ENCODE measurements around the gene NRIP1. TPM values are rescaled to one million over a fixed set of nuclear protein-coding genes. Genes with fewer than 3 reads are reported as not detected.

Gene NRIP1
- total and polyA plus RNA-seq, 9 of the 15 experiments (the other 6 are each of a cell fraction or from before 2014, with no cell fraction given): 4.3 to 42.8 (median 19.6) TPM

GRCh38 chr21:14968029-14968428 lies 96.8 kb downstream of the NRIP1 start (continued):
- TF ChIP-seq, protein P1, sequence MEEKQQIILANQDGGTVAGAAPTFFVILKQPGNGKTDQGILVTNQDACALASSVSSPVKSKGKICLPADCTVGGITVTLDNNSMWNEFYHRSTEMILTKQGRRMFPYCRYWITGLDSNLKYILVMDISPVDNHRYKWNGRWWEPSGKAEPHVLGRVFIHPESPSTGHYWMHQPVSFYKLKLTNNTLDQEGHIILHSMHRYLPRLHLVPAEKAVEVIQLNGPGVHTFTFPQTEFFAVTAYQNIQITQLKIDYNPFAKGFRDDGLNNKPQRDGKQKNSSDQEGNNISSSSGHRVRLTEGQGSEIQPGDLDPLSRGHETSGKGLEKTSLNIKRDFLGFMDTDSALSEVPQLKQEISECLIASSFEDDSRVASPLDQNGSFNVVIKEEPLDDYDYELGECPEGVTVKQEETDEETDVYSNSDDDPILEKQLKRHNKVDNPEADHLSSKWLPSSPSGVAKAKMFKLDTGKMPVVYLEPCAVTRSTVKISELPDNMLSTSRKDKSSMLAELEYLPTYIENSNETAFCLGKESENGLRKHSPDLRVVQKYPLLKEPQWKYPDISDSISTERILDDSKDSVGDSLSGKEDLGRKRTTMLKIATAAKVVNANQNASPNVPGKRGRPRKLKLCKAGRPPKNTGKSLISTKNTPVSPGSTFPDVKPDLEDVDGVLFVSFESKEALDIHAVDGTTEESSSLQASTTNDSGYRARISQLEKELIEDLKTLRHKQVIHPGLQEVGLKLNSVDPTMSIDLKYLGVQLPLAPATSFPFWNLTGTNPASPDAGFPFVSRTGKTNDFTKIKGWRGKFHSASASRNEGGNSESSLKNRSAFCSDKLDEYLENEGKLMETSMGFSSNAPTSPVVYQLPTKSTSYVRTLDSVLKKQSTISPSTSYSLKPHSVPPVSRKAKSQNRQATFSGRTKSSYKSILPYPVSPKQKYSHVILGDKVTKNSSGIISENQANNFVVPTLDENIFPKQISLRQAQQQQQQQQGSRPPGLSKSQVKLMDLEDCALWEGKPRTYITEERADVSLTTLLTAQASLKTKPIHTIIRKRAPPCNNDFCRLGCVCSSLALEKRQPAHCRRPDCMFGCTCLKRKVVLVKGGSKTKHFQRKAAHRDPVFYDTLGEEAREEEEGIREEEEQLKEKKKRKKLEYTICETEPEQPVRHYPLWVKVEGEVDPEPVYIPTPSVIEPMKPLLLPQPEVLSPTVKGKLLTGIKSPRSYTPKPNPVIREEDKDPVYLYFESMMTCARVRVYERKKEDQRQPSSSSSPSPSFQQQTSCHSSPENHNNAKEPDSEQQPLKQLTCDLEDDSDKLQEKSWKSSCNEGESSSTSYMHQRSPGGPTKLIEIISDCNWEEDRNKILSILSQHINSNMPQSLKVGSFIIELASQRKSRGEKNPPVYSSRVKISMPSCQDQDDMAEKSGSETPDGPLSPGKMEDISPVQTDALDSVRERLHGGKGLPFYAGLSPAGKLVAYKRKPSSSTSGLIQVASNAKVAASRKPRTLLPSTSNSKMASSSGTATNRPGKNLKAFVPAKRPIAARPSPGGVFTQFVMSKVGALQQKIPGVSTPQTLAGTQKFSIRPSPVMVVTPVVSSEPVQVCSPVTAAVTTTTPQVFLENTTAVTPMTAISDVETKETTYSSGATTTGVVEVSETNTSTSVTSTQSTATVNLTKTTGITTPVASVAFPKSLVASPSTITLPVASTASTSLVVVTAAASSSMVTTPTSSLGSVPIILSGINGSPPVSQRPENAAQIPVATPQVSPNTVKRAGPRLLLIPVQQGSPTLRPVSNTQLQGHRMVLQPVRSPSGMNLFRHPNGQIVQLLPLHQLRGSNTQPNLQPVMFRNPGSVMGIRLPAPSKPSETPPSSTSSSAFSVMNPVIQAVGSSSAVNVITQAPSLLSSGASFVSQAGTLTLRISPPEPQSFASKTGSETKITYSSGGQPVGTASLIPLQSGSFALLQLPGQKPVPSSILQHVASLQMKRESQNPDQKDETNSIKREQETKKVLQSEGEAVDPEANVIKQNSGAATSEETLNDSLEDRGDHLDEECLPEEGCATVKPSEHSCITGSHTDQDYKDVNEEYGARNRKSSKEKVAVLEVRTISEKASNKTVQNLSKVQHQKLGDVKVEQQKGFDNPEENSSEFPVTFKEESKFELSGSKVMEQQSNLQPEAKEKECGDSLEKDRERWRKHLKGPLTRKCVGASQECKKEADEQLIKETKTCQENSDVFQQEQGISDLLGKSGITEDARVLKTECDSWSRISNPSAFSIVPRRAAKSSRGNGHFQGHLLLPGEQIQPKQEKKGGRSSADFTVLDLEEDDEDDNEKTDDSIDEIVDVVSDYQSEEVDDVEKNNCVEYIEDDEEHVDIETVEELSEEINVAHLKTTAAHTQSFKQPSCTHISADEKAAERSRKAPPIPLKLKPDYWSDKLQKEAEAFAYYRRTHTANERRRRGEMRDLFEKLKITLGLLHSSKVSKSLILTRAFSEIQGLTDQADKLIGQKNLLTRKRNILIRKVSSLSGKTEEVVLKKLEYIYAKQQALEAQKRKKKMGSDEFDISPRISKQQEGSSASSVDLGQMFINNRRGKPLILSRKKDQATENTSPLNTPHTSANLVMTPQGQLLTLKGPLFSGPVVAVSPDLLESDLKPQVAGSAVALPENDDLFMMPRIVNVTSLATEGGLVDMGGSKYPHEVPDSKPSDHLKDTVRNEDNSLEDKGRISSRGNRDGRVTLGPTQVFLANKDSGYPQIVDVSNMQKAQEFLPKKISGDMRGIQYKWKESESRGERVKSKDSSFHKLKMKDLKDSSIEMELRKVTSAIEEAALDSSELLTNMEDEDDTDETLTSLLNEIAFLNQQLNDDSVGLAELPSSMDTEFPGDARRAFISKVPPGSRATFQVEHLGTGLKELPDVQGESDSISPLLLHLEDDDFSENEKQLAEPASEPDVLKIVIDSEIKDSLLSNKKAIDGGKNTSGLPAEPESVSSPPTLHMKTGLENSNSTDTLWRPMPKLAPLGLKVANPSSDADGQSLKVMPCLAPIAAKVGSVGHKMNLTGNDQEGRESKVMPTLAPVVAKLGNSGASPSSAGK (IDR thresholded peaks at IDR 0.05): no peak
- TF ChIP-seq ATF3 (IDR thresholded peaks at IDR 0.05): no peak
- no peak for TF ChIP-seq ATF3 (CRISPR knock-in tag; conservative IDR thresholded peaks at IDR 0.05)
- TF ChIP-seq RUNX1 (IDR thresholded peaks at IDR 0.05; ENCODE audit: low read depth): no peak
- TF ChIP-seq BHLHE40 (IDR thresholded peaks at IDR 0.05; ENCODE audit: low read length): no peak
- no peak for TF ChIP-seq HMG20A (CRISPR knock-in tag; conservative IDR thresholded peaks at IDR 0.05)
- TF ChIP-seq, protein P2, sequence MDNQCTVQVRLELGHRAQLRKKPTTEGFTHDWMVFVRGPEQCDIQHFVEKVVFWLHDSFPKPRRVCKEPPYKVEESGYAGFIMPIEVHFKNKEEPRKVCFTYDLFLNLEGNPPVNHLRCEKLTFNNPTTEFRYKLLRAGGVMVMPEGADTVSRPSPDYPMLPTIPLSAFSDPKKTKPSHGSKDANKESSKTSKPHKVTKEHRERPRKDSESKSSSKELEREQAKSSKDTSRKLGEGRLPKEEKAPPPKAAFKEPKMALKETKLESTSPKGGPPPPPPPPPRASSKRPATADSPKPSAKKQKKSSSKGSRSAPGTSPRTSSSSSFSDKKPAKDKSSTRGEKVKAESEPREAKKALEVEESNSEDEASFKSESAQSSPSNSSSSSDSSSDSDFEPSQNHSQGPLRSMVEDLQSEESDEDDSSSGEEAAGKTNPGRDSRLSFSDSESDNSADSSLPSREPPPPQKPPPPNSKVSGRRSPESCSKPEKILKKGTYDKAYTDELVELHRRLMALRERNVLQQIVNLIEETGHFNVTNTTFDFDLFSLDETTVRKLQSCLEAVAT (IDR thresholded peaks at IDR 0.05): no peak
- TF ChIP-seq, protein P3, sequence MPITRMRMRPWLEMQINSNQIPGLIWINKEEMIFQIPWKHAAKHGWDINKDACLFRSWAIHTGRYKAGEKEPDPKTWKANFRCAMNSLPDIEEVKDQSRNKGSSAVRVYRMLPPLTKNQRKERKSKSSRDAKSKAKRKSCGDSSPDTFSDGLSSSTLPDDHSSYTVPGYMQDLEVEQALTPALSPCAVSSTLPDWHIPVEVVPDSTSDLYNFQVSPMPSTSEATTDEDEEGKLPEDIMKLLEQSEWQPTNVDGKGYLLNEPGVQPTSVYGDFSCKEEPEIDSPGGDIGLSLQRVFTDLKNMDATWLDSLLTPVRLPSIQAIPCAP (CRISPR knock-in tag; IDR thresholded peaks at IDR 0.05; ENCODE audit: borderline replicate concordance): no peak
- TF ChIP-seq KLF13 (tag; IDR thresholded peaks at IDR 0.05; ENCODE audit: borderline replicate concordance, low read depth): no peak

Measured in K562 (cell line).